H9 (cell line): ENCODE data around the gene ZNF79. TPM values are rescaled to one million over a fixed set of nuclear protein-coding genes. Genes with fewer than 3 reads are reported as not detected.

ENCODE experiments used
- DNase-seq: peaks from one replicate; pipeline ENCODE4 v3.0.0-alpha.2; 2017
- H2AFZ ChIP-seq: one replicate; pipeline ENCODE4 v1.6.1; 2013; ENCODE audit warnings: mild to moderate bottlenecking, low read length, control low read depth, moderate library complexity
- H2AK5ac ChIP-seq: 2 replicates; pipeline ENCODE4 v1.6.1; 2013; ENCODE audit warnings: low read length, control low read depth, mixed read lengths; ENCODE audit not compliant: insufficient read length
- H2BK120ac ChIP-seq: one replicate; pipeline ENCODE4 v1.6.1; 2013; ENCODE audit warnings: low read depth, mild to moderate bottlenecking, low read length, control low read depth, inconsistent platforms; ENCODE audit not compliant: poor library complexity, severe bottlenecking
- H2BK12ac ChIP-seq: 2 replicates; pipeline ENCODE4 v1.6.1; 2013; ENCODE audit warnings: low read length, control low read depth, mixed read lengths, low read depth; ENCODE audit not compliant: insufficient read length
- H2BK15ac ChIP-seq: 2 replicates; pipeline ENCODE4 v1.6.1; 2013; ENCODE audit warnings: low read depth, low read length, control low read depth
- H2BK20ac ChIP-seq: one replicate; pipeline ENCODE4 v1.6.1; 2013; ENCODE audit warnings: low read depth, mild to moderate bottlenecking, low read length, control low read depth, inconsistent platforms; ENCODE audit not compliant: poor library complexity, severe bottlenecking
- H2BK5ac ChIP-seq: 2 replicates; pipeline ENCODE4 v1.6.1; 2013; ENCODE audit warnings: low read length, control low read depth, mixed read lengths; ENCODE audit not compliant: insufficient read length
- H3K14ac ChIP-seq: 2 replicates; pipeline ENCODE4 v1.6.1; 2013; ENCODE audit warnings: low read length, control low read depth; ENCODE audit not compliant: insufficient read depth
- H3K18ac ChIP-seq: 2 replicates; pipeline ENCODE4 v1.6.1; 2013; ENCODE audit warnings: low read depth, mild to moderate bottlenecking, mixed read lengths, low read length, control low read depth; ENCODE audit not compliant: insufficient read length
- H3K23ac ChIP-seq: 2 replicates; pipeline ENCODE4 v1.6.1; 2013; ENCODE audit warnings: low read length, control low read depth, mixed read lengths, low read depth; ENCODE audit not compliant: insufficient read length
- H3K23me2 ChIP-seq: 2 replicates; pipeline ENCODE4 v1.6.1; 2013; ENCODE audit warnings: low read depth, mild to moderate bottlenecking, mixed read lengths, low read length, control low read depth; ENCODE audit not compliant: insufficient read length, poor library complexity, severe bottlenecking
- H3K27ac ChIP-seq: 2 replicates; pipeline ENCODE4 v1.5.1; 2013; ENCODE audit warnings: low read length, control low read depth, mixed read lengths, low read depth; ENCODE audit not compliant: insufficient read length
- H3K27me3 ChIP-seq: 2 replicates; pipeline ENCODE4 v1.6.1; 2013; ENCODE audit warnings: low read length, control low read depth, inconsistent platforms; ENCODE audit not compliant: insufficient read depth
- H3K4ac ChIP-seq: 2 replicates; pipeline ENCODE4 v1.6.1; 2013; ENCODE audit warnings: low read depth, mild to moderate bottlenecking, control low read depth, inconsistent platforms, low read length, moderate library complexity
- H3K4me1 ChIP-seq: 2 replicates; pipeline ENCODE4 v1.6.1; 2013; ENCODE audit warnings: low read length, control low read depth, inconsistent platforms; ENCODE audit not compliant: insufficient read depth
- H3K4me2 ChIP-seq: 2 replicates; pipeline ENCODE4 v1.6.1; 2013; ENCODE audit warnings: low read length, control low read depth, mixed read lengths; ENCODE audit not compliant: insufficient read length, insufficient read depth
- H3K56ac ChIP-seq: 2 replicates; pipeline ENCODE4 v1.6.1; 2013; ENCODE audit warnings: low read depth, mild to moderate bottlenecking, mixed read lengths, low read length, control low read depth; ENCODE audit not compliant: insufficient read length
- H3K79me1 ChIP-seq: 2 replicates; pipeline ENCODE4 v1.6.1; 2013; ENCODE audit warnings: low read depth, mild to moderate bottlenecking, moderate library complexity, low read length, control low read depth, inconsistent platforms; ENCODE audit not compliant: insufficient read depth, poor library complexity, severe bottlenecking
- H3K79me2 ChIP-seq: 2 replicates; pipeline ENCODE4 v1.6.1; 2013; ENCODE audit warnings: low read length, control low read depth, inconsistent platforms; ENCODE audit not compliant: insufficient read depth
- H3K9ac ChIP-seq: 2 replicates; pipeline ENCODE4 v1.6.1; 2013; ENCODE audit warnings: low read length, control low read depth, mixed read lengths; ENCODE audit not compliant: insufficient read length; ENCODE audit errors: extremely low read depth
- H3K9me3 ChIP-seq: one replicate; pipeline ENCODE4 v1.6.1; 2013; ENCODE audit warnings: low read depth, low read length, inconsistent platforms; ENCODE audit not compliant: control insufficient read depth
- H3T11ph ChIP-seq: one replicate; pipeline ENCODE4 v1.6.1; 2013; ENCODE audit warnings: mild to moderate bottlenecking, low read length, control low read depth, inconsistent platforms
- H4K20me1 ChIP-seq: one replicate; pipeline ENCODE4 v1.6.1; 2013; ENCODE audit not compliant: control insufficient read depth, insufficient read length, insufficient read depth
- H4K5ac ChIP-seq: 2 replicates; pipeline ENCODE4 v1.6.1; 2013; ENCODE audit warnings: low read depth, mild to moderate bottlenecking, mixed read lengths, low read length, control low read depth; ENCODE audit not compliant: insufficient read length
- H4K8ac ChIP-seq: replicated peaks from 2 replicates; pipeline ENCODE4 v1.6.1; 2013; ENCODE audit warnings: low read length, control low read depth, mixed read lengths, low read depth; ENCODE audit not compliant: insufficient read length
- H4K91ac ChIP-seq: 2 replicates; pipeline ENCODE4 v1.6.1; 2013; ENCODE audit warnings: low read depth, mild to moderate bottlenecking, moderate library complexity, mixed read lengths, low read length, control low read depth; ENCODE audit not compliant: insufficient read length
- H3K27ac Mint-ChIP-seq, 3 experiments: 2 replicates in 2 of 3; 3 replicates in 1 of 3; pipeline ENCODE4 v1.8.0; 2020 to 2021; ENCODE audit warnings: mixed read lengths in 3 of 3, mild to moderate bottlenecking in 1 of 3, moderate library complexity in 1 of 3
- H3K27me3 Mint-ChIP-seq: 2 replicates; pipeline ENCODE4 v1.8.0; 2021; ENCODE audit warnings: low read depth, mild to moderate bottlenecking, moderate library complexity, mixed read lengths
- H3K36me3 Mint-ChIP-seq, 3 experiments: 2 replicates in 2 of 3; 3 replicates in 1 of 3; pipeline ENCODE4 v1.8.0; 2020 to 2021; ENCODE audit warnings: low read depth in 3 of 3, mixed read lengths in 3 of 3; ENCODE audit not compliant: insufficient read depth in 1 of 3
- H3K4me1 Mint-ChIP-seq, 2 experiments: 2 replicates each; pipeline ENCODE4 v1.8.0; 2020; ENCODE audit warnings: mixed read lengths in 2 of 2
- H3K4me3 Mint-ChIP-seq, 2 experiments: 2 replicates in 1 of 2; 3 replicates in 1 of 2; pipeline ENCODE4 v1.8.0; 2020 to 2021; ENCODE audit warnings: mild to moderate bottlenecking in 2 of 2, mixed read lengths in 2 of 2, moderate library complexity in 1 of 2
- H3K9me3 Mint-ChIP-seq, 2 experiments: 2 replicates in 1 of 2; 3 replicates in 1 of 2; pipeline ENCODE4 v1.8.0; 2020; ENCODE audit warnings: mild to moderate bottlenecking in 2 of 2, mixed read lengths in 2 of 2, moderate library complexity in 1 of 2
- WGBS: extraction: QIAGEN DNeasy Blood & Tissue Kit; methylation state at CpG from one replicate; pipeline ENCODE4 v1.1.7; 2013; ENCODE audit warnings: missing lambda C conversion rate, low lambda C conversion rate, mixed read lengths; ENCODE audit not compliant: insufficient read length; ENCODE audit errors: extremely low coverage; 5-methylcytosine and 5-hydroxymethylcytosine counted together
- total RNA-seq: library from RNA; stranded (reverse); gene quantifications from 2 replicates; pipeline ENCODE4 v1.2.1, GENCODE V29; 2021
- TF ChIP-seq, protein P1 (sequence below): fragments of 200-600 bp; sonication (generic); conservative IDR thresholded peaks from 3 replicates; pipeline ENCODE4 v1.8.0; 2021; ENCODE audit warnings: antibody characterized with exemption, mild to moderate bottlenecking

ZNF79 gene
- total RNA-seq, 1 experiment from 2014 or later: 11.5 TPM

GRCh38 chr9:127421057-127421456 lies 3.1 kb upstream of the ZNF79 start:
- H4K5ac ChIP-seq: no peak overlapping the region
- no peak overlapping the region; a peak in 1 of 5 replicates for H3K4me3 Mint-ChIP-seq
- H2BK5ac ChIP-seq: no peak overlapping the region
- H2AK5ac ChIP-seq: no peak overlapping the region
- no peak overlapping the region for H3T11ph ChIP-seq
- peaks cover 2% of the 10 kb centered on the region; the same call in 1 of the 2 replicates for H3K27me3 Mint-ChIP-seq
- peaks cover 0 to 5% (median 1%) of the 10 kb centered on the region in 3 experiments; a peak in 1 of 7 replicates for H3K36me3 Mint-ChIP-seq
- H3K18ac ChIP-seq: no peak overlapping the region
- H4K8ac ChIP-seq: no peak overlapping the region
- H2BK20ac ChIP-seq: no peak overlapping the region
- no peak overlapping the region for H3K4me2 ChIP-seq
- H3K9me3 ChIP-seq: no peaks in the 10 kb centered on the region
- H2BK120ac ChIP-seq: no peak overlapping the region
- no CpG with 5 or more reads among the region's 7 CpGs for WGBS
- no peak overlapping the region for H2BK12ac ChIP-seq
- H3K56ac ChIP-seq: no peak overlapping the region
- H3K27ac ChIP-seq: no peak overlapping the region
- no peak overlapping the region for H4K91ac ChIP-seq
- peaks cover 41 to 42% of the 10 kb centered on the region in 2 experiments for H3K4me1 Mint-ChIP-seq
- H3K27ac Mint-ChIP-seq: no peak overlapping the region
- H3K9me3 Mint-ChIP-seq: no peaks in the 10 kb centered on the region
- H3K23me2 ChIP-seq: peaks cover 12% of the 10 kb centered on the region
- H3K79me1 ChIP-seq: peaks cover 3% of the 10 kb centered on the region
- peaks cover 6% of the 10 kb centered on the region; the same call in 1 of the 2 replicates for H3K79me2 ChIP-seq
- H3K27me3 ChIP-seq: no peaks in the 10 kb centered on the region
- TF ChIP-seq, protein P1, sequence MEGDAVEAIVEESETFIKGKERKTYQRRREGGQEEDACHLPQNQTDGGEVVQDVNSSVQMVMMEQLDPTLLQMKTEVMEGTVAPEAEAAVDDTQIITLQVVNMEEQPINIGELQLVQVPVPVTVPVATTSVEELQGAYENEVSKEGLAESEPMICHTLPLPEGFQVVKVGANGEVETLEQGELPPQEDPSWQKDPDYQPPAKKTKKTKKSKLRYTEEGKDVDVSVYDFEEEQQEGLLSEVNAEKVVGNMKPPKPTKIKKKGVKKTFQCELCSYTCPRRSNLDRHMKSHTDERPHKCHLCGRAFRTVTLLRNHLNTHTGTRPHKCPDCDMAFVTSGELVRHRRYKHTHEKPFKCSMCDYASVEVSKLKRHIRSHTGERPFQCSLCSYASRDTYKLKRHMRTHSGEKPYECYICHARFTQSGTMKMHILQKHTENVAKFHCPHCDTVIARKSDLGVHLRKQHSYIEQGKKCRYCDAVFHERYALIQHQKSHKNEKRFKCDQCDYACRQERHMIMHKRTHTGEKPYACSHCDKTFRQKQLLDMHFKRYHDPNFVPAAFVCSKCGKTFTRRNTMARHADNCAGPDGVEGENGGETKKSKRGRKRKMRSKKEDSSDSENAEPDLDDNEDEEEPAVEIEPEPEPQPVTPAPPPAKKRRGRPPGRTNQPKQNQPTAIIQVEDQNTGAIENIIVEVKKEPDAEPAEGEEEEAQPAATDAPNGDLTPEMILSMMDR: no peak
- no peak for DNase-seq
- H3K4me1 ChIP-seq: no peaks in the 10 kb centered on the region; the same call in 1 of the 2 replicates
- no peaks in the 10 kb centered on the region for H4K20me1 ChIP-seq
- no peak overlapping the region; the same call in 1 of the 2 replicates for H3K14ac ChIP-seq
- H2BK15ac ChIP-seq: no peak overlapping the region
- H3K23ac ChIP-seq: no peak overlapping the region
- no peak overlapping the region for H2AFZ ChIP-seq
- no peak overlapping the region for H3K9ac ChIP-seq
- H3K4ac ChIP-seq: no peak overlapping the region
